ENCODE data around the gene CHRND. TPM values are rescaled to one million over a fixed set of nuclear protein-coding genes. Genes with fewer than 3 reads are reported as not detected.

CHRND gene
- total RNA-seq, 4 donors from 2014 or later: not detected

DNA sequence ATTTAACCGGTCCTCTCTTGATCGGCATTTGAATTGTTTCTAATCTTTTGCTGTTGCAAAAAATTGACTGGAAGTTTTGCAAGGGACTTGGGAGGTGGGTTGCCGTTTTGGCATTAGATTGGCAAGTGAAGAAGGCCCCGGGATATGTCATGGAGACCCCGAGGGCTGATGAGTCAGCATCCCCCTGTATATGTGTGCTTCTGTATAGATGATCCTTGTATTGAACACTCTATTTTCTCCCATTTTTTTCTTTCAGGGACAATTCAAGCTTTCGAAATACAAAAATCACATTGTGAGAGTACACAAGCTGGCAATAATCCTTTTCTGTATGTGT lies 54.7 kb downstream of the CHRND start:
- Histone ChIP-seq H3K36me3 (peaks cover 0 to 90% (median 4%) of the 10 kb centered on the region in 3 donors), H3K9me3 (no peaks in the 10 kb centered on the region), H3K27ac (no peak overlapping the region), H3K27me3 (no peaks in the 10 kb centered on the region), H3K4me1 (no peaks in the 10 kb centered on the region), H3K4me3 (no peak overlapping the region)
- intact Hi-C loops (cut with DNase I): no loop called here
- no peak for TF ChIP-seq POLR2A (IDR thresholded peaks at IDR 0.05)
- TF ChIP-seq, protein P1, sequence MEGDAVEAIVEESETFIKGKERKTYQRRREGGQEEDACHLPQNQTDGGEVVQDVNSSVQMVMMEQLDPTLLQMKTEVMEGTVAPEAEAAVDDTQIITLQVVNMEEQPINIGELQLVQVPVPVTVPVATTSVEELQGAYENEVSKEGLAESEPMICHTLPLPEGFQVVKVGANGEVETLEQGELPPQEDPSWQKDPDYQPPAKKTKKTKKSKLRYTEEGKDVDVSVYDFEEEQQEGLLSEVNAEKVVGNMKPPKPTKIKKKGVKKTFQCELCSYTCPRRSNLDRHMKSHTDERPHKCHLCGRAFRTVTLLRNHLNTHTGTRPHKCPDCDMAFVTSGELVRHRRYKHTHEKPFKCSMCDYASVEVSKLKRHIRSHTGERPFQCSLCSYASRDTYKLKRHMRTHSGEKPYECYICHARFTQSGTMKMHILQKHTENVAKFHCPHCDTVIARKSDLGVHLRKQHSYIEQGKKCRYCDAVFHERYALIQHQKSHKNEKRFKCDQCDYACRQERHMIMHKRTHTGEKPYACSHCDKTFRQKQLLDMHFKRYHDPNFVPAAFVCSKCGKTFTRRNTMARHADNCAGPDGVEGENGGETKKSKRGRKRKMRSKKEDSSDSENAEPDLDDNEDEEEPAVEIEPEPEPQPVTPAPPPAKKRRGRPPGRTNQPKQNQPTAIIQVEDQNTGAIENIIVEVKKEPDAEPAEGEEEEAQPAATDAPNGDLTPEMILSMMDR (IDR thresholded peaks at IDR 0.05): no peak
- no peak for DNase-seq
- 86 to 94% methylated on average over 6 of the region's 6 CpGs for WGBS, 2 donors

GRCh38 chr2:232581725-232582124 lies 55.8 kb downstream of the CHRND start:
- intact Hi-C loops (cut with DNase I): no loop called here
- Histone ChIP-seq H3K9me3 (no peaks in the 10 kb centered on the region), H3K27me3 (no peaks in the 10 kb centered on the region), H3K4me3 (no peak overlapping the region), H3K36me3 (peaks cover 0 to 79% (median 4%) of the 10 kb centered on the region in 3 donors), H3K27ac (no peak overlapping the region), H3K4me1 (no peaks in the 10 kb centered on the region)
- TF ChIP-seq, protein P1 (IDR thresholded peaks at IDR 0.05): no peak
- no peak for TF ChIP-seq POLR2A (IDR thresholded peaks at IDR 0.05)
- no peak for DNase-seq

DNA sequence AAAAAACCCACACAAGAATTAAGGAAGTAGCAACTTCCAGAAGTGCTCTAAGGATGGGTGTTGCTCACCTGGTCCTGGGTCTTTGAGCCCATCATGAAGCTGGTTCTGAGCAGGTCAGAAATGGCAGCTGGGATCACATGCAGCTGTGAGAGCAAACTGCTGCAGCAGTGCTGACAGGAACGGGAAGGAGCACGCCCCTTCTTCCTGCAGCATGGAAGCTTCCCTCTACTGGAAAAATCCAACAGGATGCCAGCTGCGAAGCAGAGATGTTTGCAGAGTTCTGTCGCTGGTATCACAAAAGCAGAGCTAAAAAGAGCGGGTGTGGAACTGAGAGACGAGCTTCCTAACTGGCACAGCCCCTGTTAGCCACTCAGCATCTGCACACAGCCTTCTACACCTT lies 58.3 kb downstream of the CHRND start:
- no peak for TF ChIP-seq POLR2A (IDR thresholded peaks at IDR 0.05)
- no peak for DNase-seq
- 81 to 92% methylated on average over 6 of the region's 6 CpGs for WGBS, 2 donors
- H3K27me3 ChIP-seq: no peaks in the 10 kb centered on the region
- H3K36me3 ChIP-seq: peaks cover 0 to 55% (median 4%) of the 10 kb centered on the region in 3 donors
- intact Hi-C loops (cut with DNase I): no loop called here
- no peaks in the 10 kb centered on the region for H3K9me3 ChIP-seq
- H3K4me1 ChIP-seq: peaks cover 3 to 25% (median 14%) of the 10 kb centered on the region in 3 donors
- H3K4me3 ChIP-seq: no peak overlapping the region
- no peak overlapping the region for H3K27ac ChIP-seq

Other genes starting within 250 kb of the CHRND start
- gene ALPP, start 147.4 kb upstream of the CHRND start, total RNA-seq: not detected
- gene ALPG, start 119.3 kb upstream of the CHRND start, total RNA-seq: not detected
- gene ALPI, start 70.0 kb upstream of the CHRND start, total RNA-seq: not detected
- gene ECEL1, start 38.3 kb upstream of the CHRND start, total RNA-seq: under 1 TPM in 1 of 4 donors, not detected in 3; 0.19 TPM
- gene PRSS56, start 5.8 kb upstream of the CHRND start, total RNA-seq: not detected
- gene CHRNG, start 13.5 kb downstream of the CHRND start, total RNA-seq: not detected
- 1 to 10 TPM; 1.2 to 7.1 (median 3.2) TPM for gene TIGD1, start 24.4 kb downstream of the CHRND start, total RNA-seq
- 10 to 100 TPM; 34.7 to 81.3 (median 58.0) TPM for gene EIF4E2, start 24.5 kb downstream of the CHRND start, total RNA-seq
- 10 to 100 TPM in 1 of 4 donors, 1 to 10 TPM in 2, under 1 TPM in 1; 0.30 to 10.1 (median 2.3) TPM for gene EFHD1, start 107.4 kb downstream of the CHRND start, total RNA-seq
- gene GIGYF2, start 171.2 kb downstream of the CHRND start, total RNA-seq: 10 to 100 TPM; 48.7 to 79.0 (median 62.0) TPM